K562 (cell line): ENCODE results near the gene NADK. TPM values are rescaled to one million over a fixed set of nuclear protein-coding genes. Genes with fewer than 3 reads are reported as not detected.

ENCODE experiments used
- C11orf30 ChIP-seq: fragments of 450-650 bp; IDR thresholded peaks from 2 replicates; pipeline ENCODE4 v1.6.1; 2016; ENCODE audit warnings: low read depth, mild to moderate bottlenecking
- ELF1 ChIP-seq: fragments of 200-800 bp; sonication (Bioruptor generic); IDR thresholded peaks from 2 replicates; pipeline ENCODE4 v1.6.1; 2016; ENCODE audit warnings: missing genetic modification characterization, missing compliant biosample characterization
- PKNOX1 ChIP-seq: fragments of 450-650 bp; IDR thresholded peaks from 2 replicates; pipeline ENCODE4 v1.6.1; 2016
- PRMT5 ChIP-seq: sonication (generic); formaldehyde crosslinking; IDR thresholded peaks from 2 replicates; pipeline ENCODE4 v1.5.0; 2020; ENCODE audit warnings: missing genetic modification reagents
- REST ChIP-seq, 2 experiments: fragments of 450-650 bp; formaldehyde crosslinking in 1 of 2; IDR thresholded peaks; 2 replicates each; pipeline versions ENCODE4 v1.4.0 to v1.6.1; 2014 to 2020; ENCODE audit warnings: mild to moderate bottlenecking in 2 of 2, borderline replicate concordance in 1 of 2, low read depth in 1 of 2
- U2AF2 ChIP-seq: fragments of 200-400 bp; formaldehyde crosslinking; optimal IDR thresholded peaks from 2 replicates; pipeline ENCODE3; 2017; ENCODE audit warnings: low read depth, mild to moderate bottlenecking, low read length
- YBX1 ChIP-seq: fragments of 450-650 bp; IDR thresholded peaks from 2 replicates; pipeline ENCODE4 v1.7.1; 2016; ENCODE audit warnings: mild to moderate bottlenecking
- ZNF124 ChIP-seq: sonication (generic); formaldehyde crosslinking; IDR thresholded peaks from 2 replicates; pipeline ENCODE4 v1.8.1; 2022; ENCODE audit warnings: missing genetic modification reagents
- ZNF134 ChIP-seq: fragments of 250-450 bp; sonication (Bioruptor Pico); conservative IDR thresholded peaks from 2 replicates; pipeline ENCODE4 v1.4.0; 2020
- ZNF184 ChIP-seq: sonication (generic); formaldehyde crosslinking; IDR thresholded peaks from 2 replicates; pipeline ENCODE4 v1.5.0; 2020; ENCODE audit warnings: missing genetic modification reagents
- ZNF232 ChIP-seq: sonication (generic); formaldehyde crosslinking; IDR thresholded peaks from 2 replicates; pipeline ENCODE4 v1.8.0; 2022; ENCODE audit warnings: mild to moderate bottlenecking, missing genetic modification reagents
- ZNF398 ChIP-seq: fragments of 250-450 bp; sonication (Bioruptor Pico); IDR thresholded peaks from 2 replicates; pipeline ENCODE4 v1.8.0; 2021; ENCODE audit warnings: moderate library complexity, mild to moderate bottlenecking, inconsistent platforms
- polyA plus RNA-seq, 8 experiments: library from polyadenylated mRNA; depleted of rRNA in 4 of 8; stranded (reverse) in 5 of 8; unstranded in 3 of 8; fragments of >200 nt; fragmentation: Nextera tagmentation in 2 of 8; fragmentation: Illumina TruSeq in 1 of 8; extraction: Ambion mirVana in 2 of 8; extraction: Trizol in 1 of 8; gene quantifications; 2 replicates each; pipeline versions ENCODE4 v1.2.1 to v1.2.3, GENCODE V29; 2011 to 2014; ENCODE audit warnings: inconsistent platforms in 1 of 8, missing spikeins in 1 of 8
- total RNA-seq, 7 experiments: library from RNA; depleted of rRNA in 6 of 7; stranded (reverse); fragments of >200 nt in 6 of 7; fragmentation: Illumina TruSeq in 2 of 7; extraction: Trizol in 2 of 7; gene quantifications; 2 replicates each; pipeline versions ENCODE4 v1.2.1 to v1.2.3, GENCODE V29; 2011 to 2021; ENCODE audit warnings: low replicate concordance in 1 of 7
- TF ChIP-seq, protein P1 (sequence below): fragments of 450-650 bp; IDR thresholded peaks from 2 replicates; pipeline ENCODE4 v1.6.1; 2017; ENCODE audit warnings: antibody characterized with exemption, mild to moderate bottlenecking

The NADK gene
- total and polyA plus RNA-seq, 9 of the 15 experiments (the other 6 are each of a cell fraction or from before 2014, with no cell fraction given): 1.5 to 135 (median 75.1) TPM

DNA sequence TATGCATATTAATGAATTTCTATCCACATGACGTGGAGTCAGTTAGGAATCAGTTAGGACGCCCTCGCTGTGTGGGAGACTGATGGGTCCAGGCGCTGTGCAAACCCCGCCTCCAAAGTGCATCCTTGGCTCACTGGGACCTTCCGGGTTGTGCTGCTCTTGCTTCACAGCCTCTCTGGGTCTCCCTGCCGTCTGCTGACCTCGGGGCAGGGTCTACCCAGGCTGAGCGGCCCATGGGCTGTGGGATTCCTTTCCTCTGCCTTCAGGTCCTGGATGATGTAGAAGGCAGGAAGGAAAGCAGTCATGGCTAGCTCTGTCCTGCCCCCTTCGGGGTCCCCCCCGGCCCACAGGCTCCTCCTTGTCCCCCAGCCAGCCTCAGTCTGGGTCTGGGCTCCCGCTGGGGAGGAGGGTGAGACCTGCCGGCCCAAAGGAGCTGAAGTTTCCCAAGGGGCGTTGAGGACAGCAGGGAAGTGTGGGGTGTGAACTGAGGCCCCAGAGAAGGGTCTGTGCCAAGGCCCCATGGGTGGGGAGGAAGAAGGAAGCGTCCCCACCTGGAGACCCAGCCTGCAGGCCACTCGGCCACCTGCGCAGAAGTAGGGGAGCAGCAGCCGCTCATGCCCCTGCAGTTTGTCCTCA lies 29.5 kb downstream of the NADK start (continued):
- TF ChIP-seq, protein P1, sequence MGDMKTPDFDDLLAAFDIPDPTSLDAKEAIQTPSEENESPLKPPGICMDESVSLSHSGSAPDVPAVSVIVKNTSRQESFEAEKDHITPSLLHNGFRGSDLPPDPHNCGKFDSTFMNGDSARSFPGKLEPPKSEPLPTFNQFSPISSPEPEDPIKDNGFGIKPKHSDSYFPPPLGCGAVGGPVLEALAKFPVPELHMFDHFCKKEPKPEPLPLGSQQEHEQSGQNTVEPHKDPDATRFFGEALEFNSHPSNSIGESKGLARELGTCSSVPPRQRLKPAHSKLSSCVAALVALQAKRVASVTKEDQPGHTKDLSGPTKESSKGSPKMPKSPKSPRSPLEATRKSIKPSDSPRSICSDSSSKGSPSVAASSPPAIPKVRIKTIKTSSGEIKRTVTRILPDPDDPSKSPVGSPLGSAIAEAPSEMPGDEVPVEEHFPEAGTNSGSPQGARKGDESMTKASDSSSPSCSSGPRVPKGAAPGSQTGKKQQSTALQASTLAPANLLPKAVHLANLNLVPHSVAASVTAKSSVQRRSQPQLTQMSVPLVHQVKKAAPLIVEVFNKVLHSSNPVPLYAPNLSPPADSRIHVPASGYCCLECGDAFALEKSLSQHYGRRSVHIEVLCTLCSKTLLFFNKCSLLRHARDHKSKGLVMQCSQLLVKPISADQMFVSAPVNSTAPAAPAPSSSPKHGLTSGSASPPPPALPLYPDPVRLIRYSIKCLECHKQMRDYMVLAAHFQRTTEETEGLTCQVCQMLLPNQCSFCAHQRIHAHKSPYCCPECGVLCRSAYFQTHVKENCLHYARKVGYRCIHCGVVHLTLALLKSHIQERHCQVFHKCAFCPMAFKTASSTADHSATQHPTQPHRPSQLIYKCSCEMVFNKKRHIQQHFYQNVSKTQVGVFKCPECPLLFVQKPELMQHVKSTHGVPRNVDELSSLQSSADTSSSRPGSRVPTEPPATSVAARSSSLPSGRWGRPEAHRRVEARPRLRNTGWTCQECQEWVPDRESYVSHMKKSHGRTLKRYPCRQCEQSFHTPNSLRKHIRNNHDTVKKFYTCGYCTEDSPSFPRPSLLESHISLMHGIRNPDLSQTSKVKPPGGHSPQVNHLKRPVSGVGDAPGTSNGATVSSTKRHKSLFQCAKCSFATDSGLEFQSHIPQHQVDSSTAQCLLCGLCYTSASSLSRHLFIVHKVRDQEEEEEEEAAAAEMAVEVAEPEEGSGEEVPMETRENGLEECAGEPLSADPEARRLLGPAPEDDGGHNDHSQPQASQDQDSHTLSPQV: no peak
- TF ChIP-seq ZNF124 (CRISPR knock-in tag) (no peak), REST (IDR thresholded peaks at IDR 0.05; ENCODE audit: borderline replicate concordance) (no peak), REST (CRISPR knock-in tag; IDR thresholded peaks at IDR 0.05; ENCODE audit: low read depth) (no peak), C11orf30 (no peak), ELF1 (peak; percentile 51), ZNF134 (CRISPR knock-in tag) (no peak), PKNOX1 (peak; percentile 45; the same call in 1 of the 2 replicates), U2AF2 (no peak), ZNF232 (CRISPR knock-in tag) (no peak), PRMT5 (CRISPR knock-in tag) (no peak), ZNF184 (CRISPR knock-in tag) (no peak), ZNF398 (CRISPR knock-in tag) (no peak), YBX1 (no peak)
